CD14-positive monocyte (primary cell): ENCODE measurements around the gene ZBTB4. TPM values are rescaled to one million over a fixed set of nuclear protein-coding genes. Genes with fewer than 3 reads are reported as not detected.
A peak's percentile ranks its signal among the peaks of the same experiment; 100 is the strongest.

Experiments used
- DNase-seq, 3 donors: peaks; one replicate each; pipeline ENCODE4 v3.0.0-alpha.2; 2011 to 2022
- H2AFZ ChIP-seq: 2 replicates; pipeline ENCODE4 v1.6.0; 2012; ENCODE audit warnings: mild to moderate bottlenecking, low read depth, low read length, inconsistent platforms; ENCODE audit not compliant: insufficient read depth, poor library complexity, severe bottlenecking
- H3K27ac ChIP-seq, 2 donors: 1 replicate in 1 of 2; 2 replicates in 1 of 2; pipeline ENCODE4 v1.5.1; 2012 to 2013; ENCODE audit warnings: low read length in 2 of 2, control low read depth in 1 of 2, inconsistent platforms in 1 of 2, low read depth in 1 of 2, mild to moderate bottlenecking in 1 of 2
- H3K27me3 ChIP-seq, 2 donors: one replicate each; pipeline versions ENCODE4 v1.6.0 to v1.6.1; 2011 to 2013; ENCODE audit warnings: low read length in 2 of 2; ENCODE audit not compliant: control insufficient read depth in 2 of 2, insufficient read depth in 2 of 2
- H3K36me3 ChIP-seq, 2 donors: replicated peaks in 1 of 2; 1 replicate in 1 of 2; 2 replicates in 1 of 2; pipeline versions ENCODE4 v1.5.1 to v1.6.1; 2012 to 2013; ENCODE audit warnings: low read length in 2 of 2, control low read depth in 1 of 2, inconsistent platforms in 1 of 2, mild to moderate bottlenecking in 1 of 2; ENCODE audit not compliant: insufficient read depth in 2 of 2, control insufficient read depth in 1 of 2
- H3K4me1 ChIP-seq, 2 donors: 1 replicate in 1 of 2; 2 replicates in 1 of 2; pipeline versions ENCODE4 v1.5.1 to v1.6.1; 2012 to 2013; ENCODE audit warnings: low read length in 2 of 2, control low read depth in 1 of 2, inconsistent platforms in 1 of 2, mild to moderate bottlenecking in 1 of 2, moderate library complexity in 1 of 2; ENCODE audit not compliant: insufficient read depth in 2 of 2, control insufficient read depth in 1 of 2
- H3K4me2 ChIP-seq: replicated peaks from 2 replicates; pipeline ENCODE3; 2012; ENCODE audit warnings: low read length, moderate library complexity, mild to moderate bottlenecking; ENCODE audit not compliant: poor library complexity, severe bottlenecking; ENCODE audit errors: extremely low read depth
- H3K4me3 ChIP-seq, 3 experiments: fragments of 200-600 bp in 1 of 3; sonication (generic) in 1 of 3; replicated peaks in 1 of 3; 1 replicate in 2 of 3; 2 replicates in 1 of 3; pipeline ENCODE4 v1.5.1; 2011 to 2013; ENCODE audit warnings: low read length in 3 of 3, mild to moderate bottlenecking in 3 of 3, control low read depth in 2 of 3, low read depth in 2 of 3, inconsistent platforms in 1 of 3, moderate library complexity in 1 of 3
- H3K79me2 ChIP-seq: 2 replicates; pipeline ENCODE4 v1.6.0; 2012; ENCODE audit warnings: mild to moderate bottlenecking, control low read depth, inconsistent platforms, low read length, moderate library complexity; ENCODE audit not compliant: insufficient read depth
- H3K9ac ChIP-seq: 2 replicates; pipeline ENCODE4 v1.6.0; 2017; ENCODE audit warnings: low read length, mild to moderate bottlenecking; ENCODE audit not compliant: insufficient read depth, poor library complexity, severe bottlenecking
- H3K9me3 ChIP-seq, 2 donors: replicated peaks in 1 of 2; 1 replicate in 1 of 2; 2 replicates in 1 of 2; pipeline versions ENCODE4 v1.5.1 to v1.6.1; 2012 to 2013; ENCODE audit warnings: low read length in 2 of 2, control low read depth in 1 of 2; ENCODE audit not compliant: control insufficient read depth in 1 of 2, insufficient read depth in 1 of 2
- H4K20me1 ChIP-seq: 2 replicates; pipeline ENCODE4 v1.6.0; 2012; ENCODE audit warnings: mild to moderate bottlenecking, low read length, control low read depth, moderate library complexity; ENCODE audit not compliant: insufficient read depth
- H3K27ac Mint-ChIP-seq, 7 donors: one replicate each; pipeline ENCODE4 v1.8.0; 2020; ENCODE audit warnings: mild to moderate bottlenecking in 7 of 7, mixed read lengths in 7 of 7, moderate library complexity in 6 of 7, inconsistent platforms in 2 of 7
- H3K27me3 Mint-ChIP-seq, 3 donors: one replicate each; pipeline ENCODE4 v1.8.0; 2021 to 2022; ENCODE audit warnings: low read depth in 3 of 3, mild to moderate bottlenecking in 3 of 3, mixed read lengths in 3 of 3, moderate library complexity in 3 of 3, inconsistent platforms in 1 of 3
- H3K36me3 Mint-ChIP-seq, 2 donors: one replicate each; pipeline ENCODE4 v1.8.0; 2020; ENCODE audit warnings: mixed read lengths in 2 of 2, inconsistent platforms in 1 of 2, mild to moderate bottlenecking in 1 of 2
- H3K4me1 Mint-ChIP-seq: one replicate; pipeline ENCODE4 v1.8.0; 2020; ENCODE audit warnings: mild to moderate bottlenecking, mixed read lengths
- H3K4me3 Mint-ChIP-seq, 2 donors: one replicate each; pipeline ENCODE4 v1.8.0; 2020; ENCODE audit warnings: mild to moderate bottlenecking in 2 of 2, mixed read lengths in 2 of 2, moderate library complexity in 1 of 2
- H3K9me3 Mint-ChIP-seq, 7 donors: one replicate each; pipeline ENCODE4 v1.8.0; 2020 to 2022; ENCODE audit warnings: mixed read lengths in 7 of 7, mild to moderate bottlenecking in 6 of 7, moderate library complexity in 6 of 7, inconsistent platforms in 2 of 7
- WGBS: methylation state at CpG from one replicate; pipeline ENCODE4 v1.1.5; 2013; ENCODE audit warnings: missing lambda C conversion rate; ENCODE audit not compliant: insufficient coverage; 5-methylcytosine and 5-hydroxymethylcytosine counted together
- intact Hi-C, 2 donors: fragments of 100-400 bp; cut with micrococcal nuclease; formaldehyde crosslinking; loops; one replicate each; pipeline versions ENCODE4 v1.15.0 to v1.15.1; 2023
- polyA plus RNA-seq, 3 donors: library from polyadenylated mRNA; depleted of rRNA in 1 of 3; unstranded in 2 of 3; stranded (reverse) in 1 of 3; fragments of 300-500 nt in 2 of 3; fragments of >200 nt in 1 of 3; fragmentation: Illumina TruSeq in 2 of 3; gene quantifications; 1 replicate in 2 of 3; 2 replicates in 1 of 3; pipeline ENCODE4 v1.2.3, GENCODE V29; 2012 to 2021
- TF ChIP-seq, protein P1 (sequence below): fragments of 200-600 bp; IDR thresholded peaks from one replicate; pipeline ENCODE4 v1.8.0; 2022; ENCODE audit warnings: antibody characterized with exemption, mild to moderate bottlenecking

Gene ZBTB4
- polyA plus RNA-seq, 3 donors, result 3.4 to 8.1 (median 4.4) TPM

DNA sequence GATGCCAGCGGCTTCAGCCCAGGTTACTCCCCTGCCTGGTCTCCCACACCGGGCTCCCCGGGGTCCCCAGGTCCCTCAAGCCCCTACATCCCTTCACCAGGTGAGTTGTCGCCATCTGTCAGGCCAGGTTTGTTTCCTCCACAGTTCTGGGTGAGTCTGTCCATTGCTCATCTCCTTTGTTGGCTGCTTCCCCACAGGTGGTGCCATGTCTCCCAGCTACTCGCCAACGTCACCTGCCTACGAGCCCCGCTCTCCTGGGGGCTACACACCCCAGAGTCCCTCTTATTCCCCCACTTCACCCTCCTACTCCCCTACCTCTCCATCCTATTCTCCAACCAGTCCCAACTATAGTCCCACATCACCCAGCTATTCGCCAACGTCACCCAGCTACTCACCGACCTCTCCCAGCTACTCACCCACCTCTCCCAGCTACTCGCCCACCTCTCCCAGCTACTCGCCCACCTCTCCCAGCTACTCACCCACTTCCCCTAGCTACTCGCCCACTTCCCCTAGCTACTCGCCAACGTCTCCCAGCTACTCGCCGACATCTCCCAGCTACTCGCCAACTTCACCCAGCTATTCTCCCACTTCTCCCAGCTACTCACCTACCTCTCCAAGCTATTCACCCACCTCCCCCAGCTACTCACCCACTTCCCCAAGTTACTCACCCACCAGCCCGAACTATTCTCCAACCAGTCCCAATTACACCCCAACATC is 33.6 kb upstream of the ZBTB4 start:
- peaks cover 61 to 65% of the 10 kb centered on the region in 2 donors for H3K36me3 Mint-ChIP-seq
- peaks cover 0 to 4% (median 0%) of the 10 kb centered on the region in 3 donors for H3K27me3 Mint-ChIP-seq

GRCh38 chr17:7512105-7512504 is 32.7 kb upstream of the ZBTB4 start:
- WGBS, result over 99% methylated on average over 15 of the region's 15 CpGs
- Histone ChIP-seq H3K4me2 (no peak overlapping the region), H3K4me1 (peaks cover 16 to 21% of the 10 kb centered on the region in 2 donors), H3K27me3 (no peaks in the 10 kb centered on the region), H3K9ac (no peak overlapping the region), H4K20me1 (peaks cover 31% of the 10 kb centered on the region), H3K79me2 (no peaks in the 10 kb centered on the region), H3K27ac (no peak overlapping the region), H3K9me3 (no peaks in the 10 kb centered on the region), H3K36me3 (peaks cover 63 to 75% of the 10 kb centered on the region in 2 donors), H3K4me3 (no peak overlapping the region), H2AFZ (no peak overlapping the region)
- H3K27ac Mint-ChIP-seq, result peak overlapping the region in 1 of 7 donors; percentile 41
- no peak for DNase-seq
- TF ChIP-seq, protein P1, sequence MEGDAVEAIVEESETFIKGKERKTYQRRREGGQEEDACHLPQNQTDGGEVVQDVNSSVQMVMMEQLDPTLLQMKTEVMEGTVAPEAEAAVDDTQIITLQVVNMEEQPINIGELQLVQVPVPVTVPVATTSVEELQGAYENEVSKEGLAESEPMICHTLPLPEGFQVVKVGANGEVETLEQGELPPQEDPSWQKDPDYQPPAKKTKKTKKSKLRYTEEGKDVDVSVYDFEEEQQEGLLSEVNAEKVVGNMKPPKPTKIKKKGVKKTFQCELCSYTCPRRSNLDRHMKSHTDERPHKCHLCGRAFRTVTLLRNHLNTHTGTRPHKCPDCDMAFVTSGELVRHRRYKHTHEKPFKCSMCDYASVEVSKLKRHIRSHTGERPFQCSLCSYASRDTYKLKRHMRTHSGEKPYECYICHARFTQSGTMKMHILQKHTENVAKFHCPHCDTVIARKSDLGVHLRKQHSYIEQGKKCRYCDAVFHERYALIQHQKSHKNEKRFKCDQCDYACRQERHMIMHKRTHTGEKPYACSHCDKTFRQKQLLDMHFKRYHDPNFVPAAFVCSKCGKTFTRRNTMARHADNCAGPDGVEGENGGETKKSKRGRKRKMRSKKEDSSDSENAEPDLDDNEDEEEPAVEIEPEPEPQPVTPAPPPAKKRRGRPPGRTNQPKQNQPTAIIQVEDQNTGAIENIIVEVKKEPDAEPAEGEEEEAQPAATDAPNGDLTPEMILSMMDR, result no peak
- H3K27me3 Mint-ChIP-seq, result peaks cover 0 to 4% (median 0%) of the 10 kb centered on the region in 3 donors
- no peak overlapping the region for H3K4me3 Mint-ChIP-seq
- no peaks in the 10 kb centered on the region for H3K9me3 Mint-ChIP-seq
- peaks cover 69 to 74% of the 10 kb centered on the region in 2 donors for H3K36me3 Mint-ChIP-seq
- intact Hi-C loops, result loop anchor here in 1 of 2 donors (2.0 kb wide), 1 partner anchor 49 kb away; the partner anchor contains the start of gene SENP3
- peaks cover 23% of the 10 kb centered on the region for H3K4me1 Mint-ChIP-seq

More for the DNA sequence above, 33.6 kb upstream of the ZBTB4 start:
- Mint-ChIP-seq H3K9me3 (no peaks in the 10 kb centered on the region), H3K4me1 (peaks cover 23% of the 10 kb centered on the region), H3K27ac (peak overlapping the region in 1 of 7 donors; percentile 50), H3K4me3 (no peak overlapping the region)
- Histone ChIP-seq H3K79me2 (no peaks in the 10 kb centered on the region), H3K9ac (no peak overlapping the region), H3K4me1 (peaks cover 16 to 21% of the 10 kb centered on the region in 2 donors), H3K36me3 (peaks cover 60 to 66% of the 10 kb centered on the region in 2 donors), H3K9me3 (no peaks in the 10 kb centered on the region), H3K27me3 (no peaks in the 10 kb centered on the region), H4K20me1 (peaks cover 31% of the 10 kb centered on the region), H2AFZ (no peak overlapping the region), H3K4me2 (no peak overlapping the region), H3K4me3 (no peak overlapping the region), H3K27ac (no peak overlapping the region)
- intact Hi-C loops, result loop anchor here in 1 of 2 donors (2.0 kb wide), 1 partner anchor 48 kb away; the partner anchor contains the start of gene SENP3
- DNase-seq, result no peak
- TF ChIP-seq, protein P1, result no peak
- WGBS, result 65% methylated on average over 20 of the region's 20 CpGs
